ENCODE results near the gene RTBDN. TPM values are rescaled to one million over a fixed set of nuclear protein-coding genes. Genes with fewer than 3 reads are reported as not detected.

The RTBDN gene
- total RNA-seq, 1 donor from 2014 or later: not detected

- peaks cover 13% of the 10 kb centered on the region for H3K4me1 Mint-ChIP-seq
These were observed 31.5 kb upstream of the RTBDN start for GRCh38 chr19:12865746-12866415.

GRCh38 chr19:12864721-12865715, 30.6 kb upstream of the RTBDN start:
- Mint-ChIP-seq H3K4me3 (no peak overlapping the region), H3K27ac (no peak overlapping the region), H3K4me1 (peaks cover 13% of the 10 kb centered on the region), H3K27me3 (peaks cover 4% of the 10 kb centered on the region), H3K36me3 (ENCODE audit: low read depth) (no peaks in the 10 kb centered on the region), H3K9me3 (no peaks in the 10 kb centered on the region)
- no peak for TF ChIP-seq CTCF (IDR thresholded peaks at IDR 0.05)
- POLR2A ChIA-PET: no interaction called here
- intact Hi-C loops (cut with micrococcal nuclease): no loop called here
- ATAC-seq (ENCODE audit: low read depth): no peak
- DNase-seq: no peak
- CTCF ChIA-PET: no interaction called here

More at GRCh38 chr19:12865746-12866415, 31.5 kb upstream of the RTBDN start:
- no peak for TF ChIP-seq CTCF (IDR thresholded peaks at IDR 0.05)
- DNase-seq: no peak
- ATAC-seq (ENCODE audit: low read depth): no peak
- Mint-ChIP-seq H3K36me3 (ENCODE audit: low read depth) (no peaks in the 10 kb centered on the region), H3K27ac (no peak overlapping the region), H3K9me3 (no peaks in the 10 kb centered on the region), H3K27me3 (peaks cover 4% of the 10 kb centered on the region), H3K4me3 (no peak overlapping the region)
- ChIA-PET POLR2A (no interaction called here), CTCF (no interaction called here)
- intact Hi-C loops (cut with micrococcal nuclease): loop anchor here (2.0 kb wide), 1 partner anchor 25 kb away; the partner anchor contains the start of gene GCDH

GRCh38 chr19:12864143-12864542, 29.8 kb upstream of the RTBDN start:
- POLR2A ChIA-PET: no interaction called here
- no peak overlapping the region for H3K4me3 Mint-ChIP-seq
- intact Hi-C loops (cut with micrococcal nuclease): no loop called here
- no peak overlapping the region for H3K27ac Mint-ChIP-seq
- CTCF ChIA-PET: no interaction called here
- no peaks in the 10 kb centered on the region for H3K36me3 Mint-ChIP-seq (ENCODE audit: low read depth)
- H3K27me3 Mint-ChIP-seq: peaks cover 4% of the 10 kb centered on the region
- TF ChIP-seq CTCF (IDR thresholded peaks at IDR 0.05): no peak
- H3K4me1 Mint-ChIP-seq: peaks cover 13% of the 10 kb centered on the region
- ATAC-seq (ENCODE audit: low read depth) (no peak), DNase-seq (no peak)
- no peaks in the 10 kb centered on the region for H3K9me3 Mint-ChIP-seq

- TF ChIP-seq CTCF (IDR thresholded peaks at IDR 0.05): no peak
- intact Hi-C loops (cut with micrococcal nuclease): no loop called here
- ChIA-PET POLR2A (no interaction called here), CTCF (no interaction called here)
- no peak overlapping the region for H3K4me3 Mint-ChIP-seq
- H3K9me3 Mint-ChIP-seq: peaks cover 8% of the 10 kb centered on the region
- no peak overlapping the region for H3K27ac Mint-ChIP-seq
- ATAC-seq (ENCODE audit: low read depth) (no peak), DNase-seq (no peak)
- H3K27me3 Mint-ChIP-seq: peaks cover 2% of the 10 kb centered on the region
- H3K36me3 Mint-ChIP-seq (ENCODE audit: low read depth): no peaks in the 10 kb centered on the region
- no peaks in the 10 kb centered on the region for H3K4me1 Mint-ChIP-seq
These were observed 25.2 kb upstream of the RTBDN start for GRCh38 chr19:12859546-12859945.
